HEK293 (cell line): ENCODE data around the gene ACTG2.

ENCODE experiments used
- FEZF1 ChIP-seq: fragments of 450-650 bp; formaldehyde crosslinking; IDR thresholded peaks from 2 replicates; pipeline ENCODE4 v1.5.1; 2016; ENCODE audit warnings: missing biosample characterization, missing genetic modification characterization
- IKZF3 ChIP-seq: fragments of 450-650 bp; IDR thresholded peaks from 2 replicates; pipeline ENCODE4 v1.5.0; 2018; ENCODE audit warnings: missing biosample characterization, mild to moderate bottlenecking, missing genetic modification characterization, moderate library complexity
- KLF10 ChIP-seq: fragments of 450-650 bp; IDR thresholded peaks from 2 replicates; pipeline ENCODE4 v1.5.1; 2018; ENCODE audit warnings: missing biosample characterization, mild to moderate bottlenecking, missing genetic modification characterization
- MEIS1 ChIP-seq: sonication (generic); formaldehyde crosslinking; IDR thresholded peaks from 2 replicates; pipeline ENCODE4 v1.8.1; 2022; ENCODE audit warnings: missing genetic modification reagents, mild to moderate bottlenecking, borderline replicate concordance
- OSR2 ChIP-seq: fragments of 450-650 bp; formaldehyde crosslinking; IDR thresholded peaks from 2 replicates; pipeline ENCODE4 v1.5.1; 2016; ENCODE audit warnings: missing biosample characterization, missing genetic modification characterization
- PRDM1 ChIP-seq: fragments of 450-650 bp; formaldehyde crosslinking; IDR thresholded peaks from 2 replicates; pipeline ENCODE4; 2016; ENCODE audit warnings: missing biosample characterization, missing genetic modification characterization
- SP2 ChIP-seq: fragments of 450-650 bp; formaldehyde crosslinking; IDR thresholded peaks from 2 replicates; pipeline ENCODE4 v1.5.1; 2016; ENCODE audit warnings: missing biosample characterization, missing genetic modification characterization
- ZBTB17 ChIP-seq: fragments of 450-650 bp; formaldehyde crosslinking; IDR thresholded peaks from 2 replicates; pipeline ENCODE4 v1.5.1; 2016; ENCODE audit warnings: missing biosample characterization, missing genetic modification characterization
- ZBTB21 ChIP-seq: fragments of 450-650 bp; formaldehyde crosslinking; IDR thresholded peaks from 2 replicates; pipeline ENCODE4 v1.5.1; 2017; ENCODE audit warnings: missing biosample characterization, missing genetic modification characterization
- ZEB2 ChIP-seq: fragments of 450-650 bp; formaldehyde crosslinking; IDR thresholded peaks from 2 replicates; pipeline ENCODE4 v1.5.1; 2016; ENCODE audit warnings: missing biosample characterization, missing genetic modification characterization
- ZFP37 ChIP-seq: fragments of 450-650 bp; formaldehyde crosslinking; IDR thresholded peaks from 2 replicates; pipeline ENCODE4 v1.5.1; 2016; ENCODE audit warnings: missing biosample characterization, missing genetic modification characterization
- ZIC2 ChIP-seq: fragments of 450-650 bp; formaldehyde crosslinking; IDR thresholded peaks from 2 replicates; pipeline ENCODE4 v1.5.1; 2016; ENCODE audit warnings: missing biosample characterization, missing genetic modification characterization
- ZNF140 ChIP-seq: fragments of 450-650 bp; formaldehyde crosslinking; IDR thresholded peaks from 2 replicates; pipeline ENCODE4 v1.5.1; 2016; ENCODE audit warnings: missing biosample characterization, missing genetic modification characterization
- ZNF146 ChIP-seq: fragments of 450-650 bp; formaldehyde crosslinking; IDR thresholded peaks from 2 replicates; pipeline ENCODE4 v1.5.1; 2016; ENCODE audit warnings: missing biosample characterization, missing genetic modification characterization
- ZNF175 ChIP-seq: fragments of 450-650 bp; formaldehyde crosslinking; IDR thresholded peaks from 2 replicates; pipeline ENCODE4 v1.5.1; 2016; ENCODE audit warnings: missing biosample characterization, missing genetic modification characterization
- ZNF211 ChIP-seq: fragments of 450-650 bp; formaldehyde crosslinking; IDR thresholded peaks from 2 replicates; pipeline ENCODE4 v1.5.1; 2016; ENCODE audit warnings: low read depth, missing biosample characterization, missing genetic modification characterization
- ZNF248 ChIP-seq: fragments of 450-650 bp; formaldehyde crosslinking; IDR thresholded peaks from 2 replicates; pipeline ENCODE4 v1.5.1; 2017; ENCODE audit warnings: missing biosample characterization, missing genetic modification characterization
- ZNF302 ChIP-seq: fragments of 450-650 bp; formaldehyde crosslinking; IDR thresholded peaks from 2 replicates; pipeline ENCODE4 v1.5.1; 2016; ENCODE audit warnings: missing biosample characterization, missing genetic modification characterization, low read depth
- ZNF561 ChIP-seq: fragments of 450-650 bp; IDR thresholded peaks from 2 replicates; pipeline ENCODE4 v1.5.1; 2018; ENCODE audit warnings: missing biosample characterization, missing genetic modification characterization, borderline replicate concordance
- ZNF610 ChIP-seq: fragments of 450-650 bp; formaldehyde crosslinking; IDR thresholded peaks from 2 replicates; pipeline ENCODE4 v1.5.1; 2016; ENCODE audit warnings: missing biosample characterization, missing genetic modification characterization, borderline replicate concordance
- ZNF654 ChIP-seq: fragments of 450-650 bp; formaldehyde crosslinking; IDR thresholded peaks from 2 replicates; pipeline ENCODE4 v1.5.1; 2016; ENCODE audit warnings: low read depth, missing biosample characterization, missing genetic modification characterization
- ZNF664 ChIP-seq: fragments of 450-650 bp; formaldehyde crosslinking; IDR thresholded peaks from 2 replicates; pipeline ENCODE4 v1.5.1; 2016; ENCODE audit warnings: missing biosample characterization, missing genetic modification characterization
- ZNF843 ChIP-seq: fragments of 450-650 bp; formaldehyde crosslinking; IDR thresholded peaks from 2 replicates; pipeline ENCODE4 v1.5.1; 2016; ENCODE audit warnings: missing biosample characterization, missing genetic modification characterization
- ZSCAN30 ChIP-seq: fragments of 450-650 bp; IDR thresholded peaks from 2 replicates; pipeline ENCODE4 v1.5.1; 2018; ENCODE audit warnings: missing biosample characterization, mild to moderate bottlenecking, missing genetic modification characterization, moderate library complexity
- TF ChIP-seq, protein P1 (sequence below): sonication (generic); formaldehyde crosslinking; IDR thresholded peaks from 2 replicates; pipeline ENCODE4 v1.8.1; 2022; ENCODE audit warnings: mild to moderate bottlenecking, moderate library complexity, missing genetic modification reagents
- TF ChIP-seq, protein P2 (sequence below): fragments of 450-650 bp; formaldehyde crosslinking; IDR thresholded peaks from 2 replicates; pipeline ENCODE4 v1.5.1; 2016; ENCODE audit warnings: missing biosample characterization, missing genetic modification characterization
- TF ChIP-seq, protein P3 (sequence below): fragments of 450-650 bp; formaldehyde crosslinking; IDR thresholded peaks from 2 replicates; pipeline ENCODE4 v1.5.1; 2017; ENCODE audit warnings: missing biosample characterization, mild to moderate bottlenecking, missing genetic modification characterization, moderate library complexity
- TF ChIP-seq, protein P4 (sequence below): fragments of 450-650 bp; formaldehyde crosslinking; optimal IDR thresholded peaks from 2 replicates; pipeline ENCODE3; 2016; ENCODE audit warnings: missing biosample characterization, mild to moderate bottlenecking, missing genetic modification characterization
- TF ChIP-seq, protein P5 (sequence below): fragments of 450-650 bp; formaldehyde crosslinking; IDR thresholded peaks from 2 replicates; pipeline ENCODE4 v1.5.1; 2017; ENCODE audit warnings: missing biosample characterization, missing genetic modification characterization
- TF ChIP-seq, protein P6 (sequence below): fragments of 450-650 bp; formaldehyde crosslinking; IDR thresholded peaks from 2 replicates; pipeline ENCODE4; 2016; ENCODE audit warnings: missing biosample characterization, missing genetic modification characterization
- TF ChIP-seq, protein P7 (sequence below): fragments of 450-650 bp; formaldehyde crosslinking; IDR thresholded peaks from 2 replicates; pipeline ENCODE4 v1.5.1; 2017; ENCODE audit warnings: missing biosample characterization, missing genetic modification characterization

ACTG2 gene

DNA sequence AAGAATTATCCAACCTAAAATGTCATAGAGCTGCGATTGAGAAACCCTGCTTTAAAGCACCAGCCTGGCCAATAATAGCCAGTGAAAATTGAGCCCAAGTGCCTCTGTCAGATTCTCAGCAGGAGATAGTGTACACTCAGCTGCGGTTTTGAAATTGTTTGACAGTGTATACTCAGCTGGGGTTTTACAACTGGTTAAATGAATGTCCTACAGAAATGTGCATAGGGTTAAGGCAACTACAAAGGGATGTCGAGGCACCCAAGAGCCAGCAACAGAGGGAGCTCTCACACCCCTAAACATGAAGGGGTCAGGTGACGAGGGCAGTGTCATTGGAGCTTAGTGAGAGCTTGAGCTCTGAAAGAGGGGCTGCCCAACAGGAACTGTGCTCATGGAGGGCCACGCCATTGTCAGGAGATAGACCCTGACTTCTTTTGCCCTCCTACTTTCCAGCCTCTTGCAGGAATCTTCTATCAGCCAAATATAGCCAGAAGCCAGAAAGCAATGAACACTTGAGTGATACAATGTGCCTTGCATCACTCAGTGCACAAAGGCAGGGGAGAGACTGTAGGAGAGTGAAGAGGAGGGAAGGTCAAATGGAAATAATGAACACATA, 15.1 kb downstream of the ACTG2 start (continued):
- TF ChIP-seq ZNF248 (tag by site-specific recombination): no peak
- no peak for TF ChIP-seq ZNF211 (tag by site-specific recombination)
- TF ChIP-seq ZEB2: peak; percentile 55
- no peak for TF ChIP-seq MEIS1 (CRISPR knock-in tag)
- TF ChIP-seq OSR2 (tag by site-specific recombination): peak; percentile 77
- TF ChIP-seq, protein P1, sequence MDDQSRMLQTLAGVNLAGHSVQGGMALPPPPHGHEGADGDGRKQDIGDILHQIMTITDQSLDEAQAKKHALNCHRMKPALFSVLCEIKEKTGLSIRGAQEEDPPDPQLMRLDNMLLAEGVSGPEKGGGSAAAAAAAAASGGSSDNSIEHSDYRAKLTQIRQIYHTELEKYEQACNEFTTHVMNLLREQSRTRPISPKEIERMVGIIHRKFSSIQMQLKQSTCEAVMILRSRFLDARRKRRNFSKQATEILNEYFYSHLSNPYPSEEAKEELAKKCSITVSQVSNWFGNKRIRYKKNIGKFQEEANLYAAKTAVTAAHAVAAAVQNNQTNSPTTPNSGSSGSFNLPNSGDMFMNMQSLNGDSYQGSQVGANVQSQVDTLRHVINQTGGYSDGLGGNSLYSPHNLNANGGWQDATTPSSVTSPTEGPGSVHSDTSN (CRISPR knock-in tag): no peak
- TF ChIP-seq, protein P2, sequence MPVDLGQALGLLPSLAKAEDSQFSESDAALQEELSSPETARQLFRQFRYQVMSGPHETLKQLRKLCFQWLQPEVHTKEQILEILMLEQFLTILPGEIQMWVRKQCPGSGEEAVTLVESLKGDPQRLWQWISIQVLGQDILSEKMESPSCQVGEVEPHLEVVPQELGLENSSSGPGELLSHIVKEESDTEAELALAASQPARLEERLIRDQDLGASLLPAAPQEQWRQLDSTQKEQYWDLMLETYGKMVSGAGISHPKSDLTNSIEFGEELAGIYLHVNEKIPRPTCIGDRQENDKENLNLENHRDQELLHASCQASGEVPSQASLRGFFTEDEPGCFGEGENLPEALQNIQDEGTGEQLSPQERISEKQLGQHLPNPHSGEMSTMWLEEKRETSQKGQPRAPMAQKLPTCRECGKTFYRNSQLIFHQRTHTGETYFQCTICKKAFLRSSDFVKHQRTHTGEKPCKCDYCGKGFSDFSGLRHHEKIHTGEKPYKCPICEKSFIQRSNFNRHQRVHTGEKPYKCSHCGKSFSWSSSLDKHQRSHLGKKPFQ (tag by site-specific recombination): peak; percentile 47; the same call in 1 of the 2 replicates
- TF ChIP-seq ZNF302 (tag by site-specific recombination): no peak
- no peak for TF ChIP-seq ZNF146 (tag by site-specific recombination)
- TF ChIP-seq ZIC2 (tag by site-specific recombination): peak; percentile 92
- TF ChIP-seq SP2: peak; percentile 12; the same call in 1 of the 2 replicates
- TF ChIP-seq, protein P3, sequence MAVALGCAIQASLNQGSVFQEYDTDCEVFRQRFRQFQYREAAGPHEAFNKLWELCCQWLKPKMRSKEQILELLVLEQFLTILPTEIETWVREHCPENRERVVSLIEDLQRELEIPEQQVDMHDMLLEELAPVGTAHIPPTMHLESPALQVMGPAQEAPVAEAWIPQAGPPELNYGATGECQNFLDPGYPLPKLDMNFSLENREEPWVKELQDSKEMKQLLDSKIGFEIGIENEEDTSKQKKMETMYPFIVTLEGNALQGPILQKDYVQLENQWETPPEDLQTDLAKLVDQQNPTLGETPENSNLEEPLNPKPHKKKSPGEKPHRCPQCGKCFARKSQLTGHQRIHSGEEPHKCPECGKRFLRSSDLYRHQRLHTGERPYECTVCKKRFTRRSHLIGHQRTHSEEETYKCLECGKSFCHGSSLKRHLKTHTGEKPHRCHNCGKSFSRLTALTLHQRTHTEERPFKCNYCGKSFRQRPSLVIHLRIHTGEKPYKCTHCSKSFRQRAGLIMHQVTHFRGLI (tag by site-specific recombination): peak; percentile 46; the same call in 1 of the 2 replicates
- TF ChIP-seq, protein P4, sequence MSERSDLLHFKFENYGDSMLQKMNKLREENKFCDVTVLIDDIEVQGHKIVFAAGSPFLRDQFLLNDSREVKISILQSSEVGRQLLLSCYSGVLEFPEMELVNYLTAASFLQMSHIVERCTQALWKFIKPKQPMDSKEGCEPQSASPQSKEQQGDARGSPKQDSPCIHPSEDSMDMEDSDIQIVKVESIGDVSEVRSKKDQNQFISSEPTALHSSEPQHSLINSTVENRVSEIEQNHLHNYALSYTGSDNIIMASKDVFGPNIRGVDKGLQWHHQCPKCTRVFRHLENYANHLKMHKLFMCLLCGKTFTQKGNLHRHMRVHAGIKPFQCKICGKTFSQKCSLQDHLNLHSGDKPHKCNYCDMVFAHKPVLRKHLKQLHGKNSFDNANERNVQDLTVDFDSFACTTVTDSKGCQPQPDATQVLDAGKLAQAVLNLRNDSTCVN: no peak
- TF ChIP-seq ZNF654: peak; percentile 28
- TF ChIP-seq, protein P5, sequence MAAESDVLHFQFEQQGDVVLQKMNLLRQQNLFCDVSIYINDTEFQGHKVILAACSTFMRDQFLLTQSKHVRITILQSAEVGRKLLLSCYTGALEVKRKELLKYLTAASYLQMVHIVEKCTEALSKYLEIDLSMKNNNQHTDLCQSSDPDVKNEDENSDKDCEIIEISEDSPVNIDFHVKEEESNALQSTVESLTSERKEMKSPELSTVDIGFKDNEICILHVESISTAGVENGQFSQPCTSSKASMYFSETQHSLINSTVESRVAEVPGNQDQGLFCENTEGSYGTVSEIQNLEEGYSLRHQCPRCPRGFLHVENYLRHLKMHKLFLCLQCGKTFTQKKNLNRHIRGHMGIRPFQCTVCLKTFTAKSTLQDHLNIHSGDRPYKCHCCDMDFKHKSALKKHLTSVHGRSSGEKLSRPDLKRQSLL (tag by site-specific recombination): peak; percentile 96
- TF ChIP-seq ZBTB17 (tag by site-specific recombination): 0 out of 2 replicates have a peak, but pooled peaks have one; percentile 41
- peak; percentile 51; the same call in 1 of the 2 replicates for TF ChIP-seq ZBTB21 (tag by site-specific recombination)
- TF ChIP-seq FEZF1 (tag by site-specific recombination): peak; percentile 71
- no peak for TF ChIP-seq ZNF610
- peak; percentile 19; the same call in 1 of the 2 replicates for TF ChIP-seq ZNF843
- TF ChIP-seq ZSCAN30 (tag by site-specific recombination): peak; percentile 48; the same call in 1 of the 2 replicates
- 0 out of 2 replicates have a peak, but pooled peaks have one; percentile 22 for TF ChIP-seq KLF10 (tag by site-specific recombination)
- TF ChIP-seq ZNF561 (tag by site-specific recombination): peak; percentile 56; the same call in 1 of the 2 replicates
- TF ChIP-seq ZNF175 (tag by site-specific recombination): no peak
- peak; percentile 29; the same call in 1 of the 2 replicates for TF ChIP-seq ZNF664
- no peak for TF ChIP-seq ZFP37 (tag by site-specific recombination)
- TF ChIP-seq IKZF3: peak; percentile 32; the same call in 1 of the 2 replicates
- TF ChIP-seq, protein P6, sequence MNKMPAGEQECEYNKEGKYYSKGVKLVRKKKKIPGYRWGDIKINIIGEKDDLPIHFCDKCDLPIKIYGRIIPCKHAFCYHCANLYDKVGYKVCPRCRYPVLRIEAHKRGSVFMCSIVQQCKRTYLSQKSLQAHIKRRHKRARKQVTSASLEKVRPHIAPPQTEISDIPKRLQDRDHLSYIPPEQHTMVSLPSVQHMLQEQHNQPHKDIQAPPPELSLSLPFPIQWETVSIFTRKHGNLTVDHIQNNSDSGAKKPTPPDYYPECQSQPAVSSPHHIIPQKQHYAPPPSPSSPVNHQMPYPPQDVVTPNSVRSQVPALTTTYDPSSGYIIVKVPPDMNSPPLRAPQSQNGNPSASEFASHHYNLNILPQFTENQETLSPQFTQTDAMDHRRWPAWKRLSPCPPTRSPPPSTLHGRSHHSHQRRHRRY (tag by site-specific recombination): no peak
- no peak for TF ChIP-seq PRDM1 (tag by site-specific recombination)
- TF ChIP-seq, protein P7, sequence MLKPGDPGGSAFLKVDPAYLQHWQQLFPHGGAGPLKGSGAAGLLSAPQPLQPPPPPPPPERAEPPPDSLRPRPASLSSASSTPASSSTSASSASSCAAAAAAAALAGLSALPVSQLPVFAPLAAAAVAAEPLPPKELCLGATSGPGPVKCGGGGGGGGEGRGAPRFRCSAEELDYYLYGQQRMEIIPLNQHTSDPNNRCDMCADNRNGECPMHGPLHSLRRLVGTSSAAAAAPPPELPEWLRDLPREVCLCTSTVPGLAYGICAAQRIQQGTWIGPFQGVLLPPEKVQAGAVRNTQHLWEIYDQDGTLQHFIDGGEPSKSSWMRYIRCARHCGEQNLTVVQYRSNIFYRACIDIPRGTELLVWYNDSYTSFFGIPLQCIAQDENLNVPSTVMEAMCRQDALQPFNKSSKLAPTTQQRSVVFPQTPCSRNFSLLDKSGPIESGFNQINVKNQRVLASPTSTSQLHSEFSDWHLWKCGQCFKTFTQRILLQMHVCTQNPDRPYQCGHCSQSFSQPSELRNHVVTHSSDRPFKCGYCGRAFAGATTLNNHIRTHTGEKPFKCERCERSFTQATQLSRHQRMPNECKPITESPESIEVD: peak; percentile 76
- 0 out of 2 replicates have a peak, but pooled peaks have one; percentile 15 for TF ChIP-seq ZNF140 (tag by site-specific recombination)
